Loucy (cell line): ENCODE measurements around the gene ZDHHC21.

Source experiments
- H2AFZ ChIP-seq: fragments of 200-600 bp; sonication (generic); 2 replicates; pipeline ENCODE4 v1.6.0; 2016; ENCODE audit warnings: antibody characterized with exemption, mild to moderate bottlenecking, low read length, moderate library complexity
- H3F3A ChIP-seq: fragments of 200-600 bp; 2 replicates; pipeline ENCODE4 v1.6.0; 2016; ENCODE audit warnings: antibody characterized with exemption, low read depth, mild to moderate bottlenecking
- H3K27me3 ChIP-seq: fragments of 200-600 bp; sonication (generic); 2 replicates; pipeline ENCODE4 v1.6.1; 2014; ENCODE audit warnings: low read length, mild to moderate bottlenecking; ENCODE audit not compliant: insufficient read depth, poor library complexity, severe bottlenecking
- H3K36me3 ChIP-seq: fragments of 200-600 bp; sonication (generic); 2 replicates; pipeline ENCODE4 v1.6.1; 2016; ENCODE audit warnings: low read length; ENCODE audit not compliant: insufficient read depth
- H3K4me1 ChIP-seq: fragments of 200-600 bp; sonication (generic); 2 replicates; pipeline ENCODE4 v1.5.1; 2014; ENCODE audit warnings: low read length, mild to moderate bottlenecking; ENCODE audit not compliant: insufficient read depth, poor library complexity, severe bottlenecking
- H3K4me2 ChIP-seq: fragments of 200-600 bp; sonication (generic); 2 replicates; pipeline ENCODE4 v1.6.0; 2014; ENCODE audit warnings: antibody characterized with exemption, low read length, low read depth, mild to moderate bottlenecking; ENCODE audit not compliant: poor library complexity, severe bottlenecking
- H3K4me3 ChIP-seq: fragments of 200-600 bp; sonication (generic); 2 replicates; pipeline ENCODE4 v1.5.1; 2014; ENCODE audit warnings: low read length, mild to moderate bottlenecking, mixed read lengths; ENCODE audit not compliant: poor library complexity, severe bottlenecking
- H3K79me2 ChIP-seq: fragments of 200-600 bp; sonication (generic); 2 replicates; pipeline ENCODE4 v1.6.1; 2014; ENCODE audit warnings: low read length; ENCODE audit not compliant: insufficient read depth
- H3K9ac ChIP-seq: fragments of 200-600 bp; sonication (generic); 2 replicates; pipeline ENCODE4 v1.6.0; 2014; ENCODE audit warnings: mild to moderate bottlenecking, low read depth, low read length, moderate library complexity; ENCODE audit not compliant: poor library complexity, severe bottlenecking
- H3K9me2 ChIP-seq: fragments of 200-600 bp; sonication (generic); replicated peaks from 2 replicates; pipeline ENCODE4 v1.6.1; 2016; ENCODE audit warnings: low read depth, low read length, mixed read lengths
- H3K9me3 ChIP-seq: fragments of 200-600 bp; sonication (generic); 2 replicates; pipeline ENCODE4 v1.6.1; 2014; ENCODE audit warnings: mild to moderate bottlenecking, antibody characterized with exemption, low read length, low read depth; ENCODE audit not compliant: insufficient read depth
- H4K20me1 ChIP-seq: fragments of 200-600 bp; sonication (generic); 2 replicates; pipeline ENCODE4 v1.6.0; 2014; ENCODE audit warnings: antibody characterized with exemption, low read length, mild to moderate bottlenecking; ENCODE audit not compliant: insufficient read depth, poor library complexity, severe bottlenecking
- CTCF ChIP-seq: fragments of 200-600 bp; sonication (generic); conservative IDR thresholded peaks from 2 replicates; pipeline ENCODE4 v1.5.1; 2014; ENCODE audit warnings: mild to moderate bottlenecking, antibody characterized with exemption, low read length
- EZH2phosphoT487 ChIP-seq: fragments of 200-600 bp; IDR thresholded peaks from 2 replicates; pipeline ENCODE4 v1.6.1; 2018; ENCODE audit warnings: antibody characterized with exemption, mild to moderate bottlenecking, moderate library complexity, borderline replicate concordance

The ZDHHC21 gene

GRCh38 chr9:14574173-14574572 is 119.1 kb downstream of the ZDHHC21 start:
- Histone ChIP-seq H3K79me2 (no peaks in the 10 kb centered on the region), H3K9me2 (no peaks in the 10 kb centered on the region), H3K4me2 (no peak overlapping the region), H3K4me3 (no peak overlapping the region), H4K20me1 (no peaks in the 10 kb centered on the region), H3K36me3 (no peaks in the 10 kb centered on the region), H2AFZ (no peak overlapping the region), H3F3A (no peaks in the 10 kb centered on the region), H3K9me3 (no peaks in the 10 kb centered on the region), H3K27me3 (no peaks in the 10 kb centered on the region), H3K4me1 (no peaks in the 10 kb centered on the region), H3K9ac (no peak overlapping the region)
- no peak for TF ChIP-seq EZH2phosphoT487
- no peak for TF ChIP-seq CTCF

- no peaks in the 10 kb centered on the region for H3K9me3 ChIP-seq
- H4K20me1 ChIP-seq: no peaks in the 10 kb centered on the region
- no peak overlapping the region for H2AFZ ChIP-seq
- H3K27me3 ChIP-seq: no peaks in the 10 kb centered on the region
- H3K9me2 ChIP-seq: no peaks in the 10 kb centered on the region
- no peak overlapping the region for H3K4me3 ChIP-seq
- no peaks in the 10 kb centered on the region for H3K36me3 ChIP-seq
- no peaks in the 10 kb centered on the region for H3K79me2 ChIP-seq
- no peaks in the 10 kb centered on the region for H3K4me1 ChIP-seq
- TF ChIP-seq CTCF (no peak), EZH2phosphoT487 (no peak)
- H3K9ac ChIP-seq: no peak overlapping the region
- no peak overlapping the region for H3K4me2 ChIP-seq
- H3F3A ChIP-seq: no peaks in the 10 kb centered on the region
Observed at GRCh38 chr9:14573319-14573718, 119.9 kb downstream of the ZDHHC21 start.

- H3K9me3 ChIP-seq: no peaks in the 10 kb centered on the region
- H3K27me3 ChIP-seq: no peaks in the 10 kb centered on the region
- TF ChIP-seq EZH2phosphoT487 (no peak), CTCF (no peak)
- no peaks in the 10 kb centered on the region for H3K4me1 ChIP-seq
- no peak overlapping the region for H3K9ac ChIP-seq
- H3K4me2 ChIP-seq: no peak overlapping the region
- no peaks in the 10 kb centered on the region for H3K36me3 ChIP-seq
- H3K9me2 ChIP-seq: no peaks in the 10 kb centered on the region
- H4K20me1 ChIP-seq: no peaks in the 10 kb centered on the region
- no peak overlapping the region for H3K4me3 ChIP-seq
- no peaks in the 10 kb centered on the region for H3F3A ChIP-seq
- H3K79me2 ChIP-seq: no peaks in the 10 kb centered on the region
- H2AFZ ChIP-seq: no peak overlapping the region
Observed at GRCh38 chr9:14565352-14566016, 127.7 kb downstream of the ZDHHC21 start.
